Measurements from ENCODE around the gene DRGX.

The DRGX gene

GRCh38 chr10:49381111-49381900 lies 14.6 kb downstream of the DRGX start:
- no peak for DNase-seq

GRCh38 chr10:49379596-49380410 lies 16.1 kb downstream of the DRGX start:
- no peak for DNase-seq

GRCh38 chr10:49377256-49377655 lies 18.6 kb downstream of the DRGX start:
- DNase-seq: no peak

GRCh38 chr10:49375611-49376010 lies 20.3 kb downstream of the DRGX start:
- DNase-seq: no peak

GRCh38 chr10:49374740-49375139 lies 21.1 kb downstream of the DRGX start:
- no peak for DNase-seq

GRCh38 chr10:49373361-49373760 lies 22.5 kb downstream of the DRGX start:
- DNase-seq: no peak

- no peak for DNase-seq
Observed at GRCh38 chr10:49371967-49372366, 23.9 kb downstream of the DRGX start.

- DNase-seq: no peak
Observed at GRCh38 chr10:49370326-49371100, 25.4 kb downstream of the DRGX start.

- no peak for DNase-seq
Observed at GRCh38 chr10:49369216-49370162, 26.4 kb downstream of the DRGX start.

GRCh38 chr10:49368256-49368655 lies 27.6 kb downstream of the DRGX start:
- no peak for DNase-seq

- DNase-seq: no peak
Observed at GRCh38 chr10:49367600-49367999, 28.3 kb downstream of the DRGX start.

GRCh38 chr10:49366460-49366859 lies 29.4 kb downstream of the DRGX start:
- DNase-seq: no peak

GRCh38 chr10:49365675-49366415 lies 30.0 kb downstream of the DRGX start:
- DNase-seq: no peak

GRCh38 chr10:49365275-49365674 lies 30.6 kb downstream of the DRGX start:
- no peak for DNase-seq

GRCh38 chr10:49364747-49365146 lies 31.1 kb downstream of the DRGX start:
- no peak for DNase-seq

- no peak for DNase-seq
Observed at GRCh38 chr10:49364051-49364450, 31.8 kb downstream of the DRGX start.

- DNase-seq: no peak
Observed at GRCh38 chr10:49363309-49364031, 32.4 kb downstream of the DRGX start.

GRCh38 chr10:49362596-49363260 lies 33.2 kb downstream of the DRGX start:
- DNase-seq: no peak

GRCh38 chr10:49361735-49362568 lies 33.9 kb downstream of the DRGX start:
- DNase-seq: no peak

Measured in activated naive CD4-positive, alpha-beta T cell treated with anti-CD3 and anti-CD28 coated beads, Interleukin-2, amount 50 U/mL, for 16 hours (primary cell).